Immature natural killer cell (primary cell): ENCODE measurements around the gene SIX1. TPM values are rescaled to one million over a fixed set of nuclear protein-coding genes. Genes with fewer than 3 reads are reported as not detected.

Experiments
- DNase-seq, 3 donors: peaks; one replicate each; pipeline ENCODE4 v3.0.0; 2022; ENCODE audit warnings: mixed read lengths in 1 of 3
- H3K27ac Mint-ChIP-seq, 6 donors: one replicate each; pipeline ENCODE4 v1.8.0; 2020; ENCODE audit warnings: mixed read lengths in 6 of 6, mild to moderate bottlenecking in 5 of 6, inconsistent platforms in 4 of 6, moderate library complexity in 3 of 6
- H3K27me3 Mint-ChIP-seq, 3 donors: one replicate each; pipeline ENCODE4 v1.8.0; 2020 to 2021; ENCODE audit warnings: low read depth in 3 of 3, mild to moderate bottlenecking in 3 of 3, mixed read lengths in 3 of 3, moderate library complexity in 3 of 3, inconsistent platforms in 1 of 3
- H3K36me3 Mint-ChIP-seq, 3 donors: one replicate each; pipeline ENCODE4 v1.8.0; 2020; ENCODE audit warnings: mixed read lengths in 3 of 3, inconsistent platforms in 2 of 3, mild to moderate bottlenecking in 2 of 3
- H3K4me1 Mint-ChIP-seq, 2 donors: one replicate each; pipeline ENCODE4 v1.8.0; 2020; ENCODE audit warnings: inconsistent platforms in 2 of 2, mild to moderate bottlenecking in 2 of 2, mixed read lengths in 2 of 2, moderate library complexity in 1 of 2
- H3K4me3 Mint-ChIP-seq, 5 donors: one replicate each; pipeline ENCODE4 v1.8.0; 2020; ENCODE audit warnings: mild to moderate bottlenecking in 5 of 5, mixed read lengths in 5 of 5, inconsistent platforms in 3 of 5, moderate library complexity in 3 of 5
- H3K9me3 Mint-ChIP-seq, 6 donors: one replicate each; pipeline ENCODE4 v1.8.0; 2020; ENCODE audit warnings: mild to moderate bottlenecking in 6 of 6, mixed read lengths in 6 of 6, inconsistent platforms in 4 of 6, moderate library complexity in 3 of 6
- polyA plus RNA-seq, 3 donors: library from polyadenylated mRNA; unstranded; fragments of 300-500 nt; fragmentation: Illumina TruSeq; gene quantifications; one replicate each; pipeline ENCODE4 v1.2.3, GENCODE V29; 2021

Gene SIX1
- polyA plus RNA-seq, 3 donors from 2014 or later, result not detected

GRCh38 chr14:60622917-60623257 lies 26.4 kb downstream of the SIX1 start:
- Mint-ChIP-seq H3K4me1 (no peaks in the 10 kb centered on the region), H3K36me3 (no peaks in the 10 kb centered on the region), H3K27ac (no peak overlapping the region), H3K9me3 (no peaks in the 10 kb centered on the region), H3K27me3 (peaks cover 1 to 17% (median 8%) of the 10 kb centered on the region in 3 donors), H3K4me3 (no peak overlapping the region)
- no peak for DNase-seq

GRCh38 chr14:60622210-60622916 lies 26.9 kb downstream of the SIX1 start:
- Mint-ChIP-seq H3K9me3 (no peaks in the 10 kb centered on the region), H3K4me3 (no peak overlapping the region), H3K27me3 (peaks cover 1 to 17% (median 8%) of the 10 kb centered on the region in 3 donors), H3K27ac (no peak overlapping the region), H3K36me3 (no peaks in the 10 kb centered on the region), H3K4me1 (no peaks in the 10 kb centered on the region)
- no peak for DNase-seq

- DNase-seq, result no peak
- Mint-ChIP-seq H3K4me1 (no peaks in the 10 kb centered on the region), H3K9me3 (no peaks in the 10 kb centered on the region), H3K36me3 (no peaks in the 10 kb centered on the region), H3K4me3 (no peak overlapping the region), H3K27me3 (peaks cover 1 to 17% (median 8%) of the 10 kb centered on the region in 3 donors), H3K27ac (no peak overlapping the region)
Measured at GRCh38 chr14:60621386-60621785, 27.9 kb downstream of the SIX1 start.

GRCh38 chr14:60618241-60618640 lies 31.0 kb downstream of the SIX1 start:
- H3K4me1 Mint-ChIP-seq, result no peaks in the 10 kb centered on the region
- no peak overlapping the region for H3K27ac Mint-ChIP-seq
- H3K27me3 Mint-ChIP-seq, result peaks cover 4 to 18% (median 15%) of the 10 kb centered on the region in 3 donors
- no peaks in the 10 kb centered on the region for H3K9me3 Mint-ChIP-seq
- DNase-seq, result no peak
- no peak overlapping the region for H3K4me3 Mint-ChIP-seq
- no peaks in the 10 kb centered on the region for H3K36me3 Mint-ChIP-seq

- Mint-ChIP-seq H3K9me3 (no peaks in the 10 kb centered on the region), H3K27ac (no peak overlapping the region), H3K36me3 (no peaks in the 10 kb centered on the region), H3K4me1 (no peaks in the 10 kb centered on the region), H3K4me3 (no peak overlapping the region), H3K27me3 (peaks cover 4 to 16% (median 6%) of the 10 kb centered on the region in 3 donors)
- no peak for DNase-seq
Measured at GRCh38 chr14:60616461-60616959, 32.8 kb downstream of the SIX1 start.

- Mint-ChIP-seq H3K27me3 (peaks cover 2 to 15% (median 8%) of the 10 kb centered on the region in 3 donors), H3K36me3 (no peaks in the 10 kb centered on the region), H3K4me1 (no peaks in the 10 kb centered on the region), H3K27ac (no peak overlapping the region), H3K9me3 (peaks cover 0 to 2% (median 0%) of the 10 kb centered on the region in 6 donors), H3K4me3 (no peak overlapping the region)
- DNase-seq, result no peak
Measured at GRCh38 chr14:60602291-60602690, 47.0 kb downstream of the SIX1 start.

- no peak for DNase-seq
- peaks cover 6 to 15% (median 8%) of the 10 kb centered on the region in 3 donors for H3K27me3 Mint-ChIP-seq
- no peaks in the 10 kb centered on the region for H3K36me3 Mint-ChIP-seq
- H3K27ac Mint-ChIP-seq, result no peak overlapping the region
- H3K4me3 Mint-ChIP-seq, result no peak overlapping the region
- no peaks in the 10 kb centered on the region for H3K9me3 Mint-ChIP-seq
- no peaks in the 10 kb centered on the region for H3K4me1 Mint-ChIP-seq
Measured at GRCh38 chr14:60599727-60600126, 49.5 kb downstream of the SIX1 start.

- H3K27me3 Mint-ChIP-seq, result peaks cover 6 to 14% (median 8%) of the 10 kb centered on the region in 3 donors
- no peaks in the 10 kb centered on the region for H3K36me3 Mint-ChIP-seq
- no peak overlapping the region for H3K27ac Mint-ChIP-seq
- H3K9me3 Mint-ChIP-seq, result no peaks in the 10 kb centered on the region
- H3K4me1 Mint-ChIP-seq, result no peaks in the 10 kb centered on the region
- no peak overlapping the region for H3K4me3 Mint-ChIP-seq
- DNase-seq, result no peak
Measured at GRCh38 chr14:60596139-60596538, 53.1 kb downstream of the SIX1 start.

- no peak for DNase-seq
- Mint-ChIP-seq H3K4me3 (no peak overlapping the region), H3K4me1 (no peaks in the 10 kb centered on the region), H3K9me3 (no peaks in the 10 kb centered on the region), H3K36me3 (no peaks in the 10 kb centered on the region), H3K27ac (no peak overlapping the region), H3K27me3 (peaks cover 5 to 14% (median 8%) of the 10 kb centered on the region in 3 donors)
Measured at GRCh38 chr14:60594062-60594461, 55.2 kb downstream of the SIX1 start.

Other genes with a start within 250 kb of the SIX1 start
- not detected for gene C14orf39, start 163.4 kb downstream of the SIX1 start, polyA plus RNA-seq
- not detected for gene SIX6, start 140.3 kb downstream of the SIX1 start, polyA plus RNA-seq
- not detected for gene SIX4, start 74.9 kb upstream of the SIX1 start, polyA plus RNA-seq
- 10 to 100 TPM; 18.7 to 30.8 (median 27.7) TPM for gene MNAT1, start 85.3 kb upstream of the SIX1 start, polyA plus RNA-seq